Measurements from ENCODE around the gene GLYR1. TPM values are rescaled to one million over a fixed set of nuclear protein-coding genes. Genes with fewer than 3 reads are reported as not detected.

The GLYR1 gene
- total and polyA plus RNA-seq, 2 donors (not counting 1 experiment from before 2014, with no cell fraction given) = 34.0 to 137 TPM

- TF ChIP-seq EZH2 (IDR thresholded peaks at IDR 0.05; ENCODE audit: borderline replicate concordance, insufficient read depth, low read depth, low read length, poor library complexity, severe bottlenecking) (no peak), CTCF (IDR thresholded peaks at IDR 0.05) (no peak)
- ChIA-PET CTCF (no interaction called here), POLR2A (no interaction called here)
- Mint-ChIP-seq H3K4me3 (no peak overlapping the region), H3K4me1 (no peaks in the 10 kb centered on the region), H3K27me3 (no peaks in the 10 kb centered on the region), H3K27ac (no peak overlapping the region), H3K9me3 (ENCODE audit: insufficient read depth) (no peaks in the 10 kb centered on the region)
- peaks cover 51% of the 10 kb centered on the region for H3K79me2 ChIP-seq (ENCODE audit: control insufficient read depth, insufficient read depth, low read length)
- 98% methylated on average over 12 of the region's 12 CpGs for WGBS (ENCODE audit: insufficient coverage)
- peaks cover 11% of the 10 kb centered on the region for H4K20me1 ChIP-seq (ENCODE audit: control insufficient read depth, insufficient read depth, low read length, poor library complexity, severe bottlenecking)
- no peak overlapping the region for H3K4me3 ChIP-seq (ENCODE audit: control extremely low read depth in 1 of 5, extremely low read depth in 1 of 5, insufficient read depth in 1 of 5, low read depth in 2 of 5, low read length in 4 of 5)
- H3K27ac ChIP-seq (ENCODE audit: low read length in 2 of 2) = no peak overlapping the region
- no peaks in the 10 kb centered on the region for H3K4me1 ChIP-seq (ENCODE audit: control insufficient read depth in 2 of 2, insufficient read depth in 2 of 2, low read length in 2 of 2)
- H3K4me2 ChIP-seq (replicated peaks; ENCODE audit: low read depth, low read length, poor library complexity, severe bottlenecking) = no peak overlapping the region
- H3K9me3 ChIP-seq (ENCODE audit: control extremely low read depth in 1 of 3, control insufficient read depth in 2 of 3, insufficient read depth in 1 of 3, low read length in 2 of 3) = no peaks in the 10 kb centered on the region
- peaks cover 8 to 55% of the 10 kb centered on the region in 2 experiments for H3K36me3 ChIP-seq (replicated peaks in 1 of 2; ENCODE audit: control extremely low read depth in 1 of 2, control insufficient read depth in 1 of 2, extremely low read depth in 1 of 2, insufficient read depth in 2 of 2, low read length in 1 of 2)
- no peak overlapping the region for H2AFZ ChIP-seq (ENCODE audit: insufficient read depth, low read depth, low read length, poor library complexity, severe bottlenecking)
- no peak for DNase-seq
- intact Hi-C loops (cut with micrococcal nuclease) = no loop called here
- H3K27me3 ChIP-seq (replicated peaks in 1 of 4; ENCODE audit: control extremely low read depth in 1 of 4, control insufficient read depth in 3 of 4, insufficient read depth in 4 of 4, low read length in 3 of 4) = no peaks in the 10 kb centered on the region
- no peak overlapping the region for H3K9ac ChIP-seq (ENCODE audit: low read length)
- ATAC-seq (ENCODE audit: low read depth) = no peak
Measured at GRCh38 chr16:4866586-4866985, 19.5 kb upstream of the GLYR1 start.

GRCh38 chr16:4865231-4865860 lies 18.3 kb upstream of the GLYR1 start:
- Histone ChIP-seq H3K27ac (ENCODE audit: low read length in 2 of 2) (no peak overlapping the region), H4K20me1 (ENCODE audit: control insufficient read depth, insufficient read depth, low read length, poor library complexity, severe bottlenecking) (peaks cover 11% of the 10 kb centered on the region), H3K9me3 (ENCODE audit: control extremely low read depth in 1 of 3, control insufficient read depth in 2 of 3, insufficient read depth in 1 of 3, low read length in 2 of 3) (no peaks in the 10 kb centered on the region), H3K27me3 (replicated peaks in 1 of 4; ENCODE audit: control extremely low read depth in 1 of 4, control insufficient read depth in 3 of 4, insufficient read depth in 4 of 4, low read length in 3 of 4) (no peaks in the 10 kb centered on the region), H3K79me2 (ENCODE audit: control insufficient read depth, insufficient read depth, low read length) (peaks cover 63% of the 10 kb centered on the region), H2AFZ (ENCODE audit: insufficient read depth, low read depth, low read length, poor library complexity, severe bottlenecking) (no peak overlapping the region), H3K36me3 (replicated peaks in 1 of 2; ENCODE audit: control extremely low read depth in 1 of 2, control insufficient read depth in 1 of 2, extremely low read depth in 1 of 2, insufficient read depth in 2 of 2, low read length in 1 of 2) (peaks cover 8 to 56% of the 10 kb centered on the region in 2 experiments), H3K4me2 (replicated peaks; ENCODE audit: low read depth, low read length, poor library complexity, severe bottlenecking) (no peak overlapping the region), H3K9ac (ENCODE audit: low read length) (no peak overlapping the region), H3K4me1 (ENCODE audit: control insufficient read depth in 2 of 2, insufficient read depth in 2 of 2, low read length in 2 of 2) (no peaks in the 10 kb centered on the region), H3K4me3 (ENCODE audit: control extremely low read depth in 1 of 5, extremely low read depth in 1 of 5, insufficient read depth in 1 of 5, low read depth in 2 of 5, low read length in 4 of 5) (no peak overlapping the region)
- Mint-ChIP-seq H3K9me3 (ENCODE audit: insufficient read depth) (no peaks in the 10 kb centered on the region), H3K27ac (no peak overlapping the region), H3K4me1 (no peaks in the 10 kb centered on the region), H3K4me3 (no peak overlapping the region), H3K27me3 (no peaks in the 10 kb centered on the region)
- intact Hi-C loops (cut with micrococcal nuclease) = no loop called here
- CTCF ChIA-PET = no interaction called here
- TF ChIP-seq EZH2 (IDR thresholded peaks at IDR 0.05; ENCODE audit: borderline replicate concordance, insufficient read depth, low read depth, low read length, poor library complexity, severe bottlenecking) (no peak), CTCF (IDR thresholded peaks at IDR 0.05) (no peak)
- POLR2A ChIA-PET = interaction anchor here (0.6 kb wide), 1 partner anchor 55 kb away, joined by 4 read pairs; no protein-coding TSS in a partner anchor
- WGBS (ENCODE audit: insufficient coverage) = 96% methylated on average over 8 of the region's 13 CpGs
- no peak for ATAC-seq (ENCODE audit: low read depth)
- no peak for DNase-seq

Data from B cell (primary cell).